Prostate gland (tissue), 2 donors: Measurements from ENCODE around the gene TMEM131. TPM values are rescaled to one million over a fixed set of nuclear protein-coding genes. Genes with fewer than 3 reads are reported as not detected.

Source experiments
- DNase-seq: peaks from one replicate; pipeline ENCODE4 v3.0.0-alpha.2; 2019; ENCODE audit warnings: low spot score
- H3K27ac ChIP-seq, 2 donors: fragments of 200-600 bp; sonication (generic); 2 replicates each; pipeline ENCODE4 v1.5.1; 2017 to 2019
- H3K27me3 ChIP-seq: fragments of 200-600 bp; sonication (generic); replicated peaks from 2 replicates; pipeline ENCODE4 v1.5.1; 2019; ENCODE audit not compliant: insufficient read depth
- H3K36me3 ChIP-seq, 2 donors: fragments of 200-600 bp; sonication (generic); 1 replicate in 1 of 2; 2 replicates in 1 of 2; pipeline versions ENCODE4 v1.5.1 to v1.8.1; 2017 to 2019
- H3K4me1 ChIP-seq: fragments of 200-600 bp; sonication (generic); replicated peaks from 2 replicates; pipeline ENCODE4 v1.5.1; 2019
- H3K4me3 ChIP-seq, 2 donors: fragments of 200-600 bp; sonication (generic); 2 replicates each; pipeline ENCODE4 v1.5.1; 2017 to 2019
- H3K9me3 ChIP-seq: fragments of 200-600 bp; sonication (generic); 2 replicates; pipeline ENCODE4 v1.5.1; 2017
- CTCF ChIP-seq, 4 experiments: fragments of 200-600 bp in 2 of 4; fragments of 450-650 bp in 2 of 4; sonication (generic) in 2 of 4; IDR thresholded peaks; 1 replicate in 3 of 4; 2 replicates in 1 of 4; pipeline ENCODE4 v1.5.1; 2016 to 2019; ENCODE audit warnings: antibody characterized with exemption in 4 of 4, mild to moderate bottlenecking in 2 of 4, moderate library complexity in 2 of 4
- POLR2A ChIP-seq: fragments of 450-650 bp; IDR thresholded peaks from one replicate; pipeline ENCODE4 v1.6.1; 2016; ENCODE audit warnings: antibody characterized with exemption, mild to moderate bottlenecking
- POLR2AphosphoS5 ChIP-seq: sonication (generic); formaldehyde crosslinking; IDR thresholded peaks from one replicate; pipeline ENCODE4 v1.6.1; 2017; ENCODE audit warnings: antibody characterized with exemption
- WGBS: methylation state at CpG from one replicate; pipeline ENCODE4 v1.1.5; 2018; 5-methylcytosine and 5-hydroxymethylcytosine counted together
- intact Hi-C: fragments of 100-400 bp; cut with DNase I; formaldehyde crosslinking; loops from one replicate; pipeline ENCODE4 v1.14.2; 2022
- total RNA-seq, 2 donors: library from RNA; depleted of rRNA; stranded (reverse); fragments of >200 nt; gene quantifications; one replicate each; pipeline ENCODE4 v1.1.0, GENCODE V29; 2016

Gene TMEM131
- total RNA-seq, 2 donors from 2014 or later = 40.6 to 42.0 TPM

GRCh38 chr2:97718051-97718882 lies 277.5 kb downstream of the TMEM131 start:
- Histone ChIP-seq H3K27me3 (no peaks in the 10 kb centered on the region), H3K4me1 (no peaks in the 10 kb centered on the region), H3K36me3 (no peaks in the 10 kb centered on the region), H3K4me3 (no peak overlapping the region), H3K27ac (no peak overlapping the region), H3K9me3 (no peaks in the 10 kb centered on the region)
- intact Hi-C loops = no loop called here
- WGBS = 81% methylated on average over 20 of the region's 21 CpGs
- no peak for DNase-seq
- TF ChIP-seq CTCF (IDR thresholded peaks at IDR 0.05) (no peak), POLR2A (no peak), POLR2AphosphoS5 (no peak)

GRCh38 chr2:97717613-97717995 lies 278.1 kb downstream of the TMEM131 start:
- intact Hi-C loops = no loop called here
- H3K27me3 ChIP-seq = no peaks in the 10 kb centered on the region
- H3K9me3 ChIP-seq = no peaks in the 10 kb centered on the region
- no peaks in the 10 kb centered on the region for H3K36me3 ChIP-seq
- H3K4me1 ChIP-seq = no peaks in the 10 kb centered on the region
- no peak overlapping the region for H3K4me3 ChIP-seq
- TF ChIP-seq CTCF (IDR thresholded peaks at IDR 0.05) (no peak), POLR2AphosphoS5 (no peak), POLR2A (no peak)
- DNase-seq = no peak
- H3K27ac ChIP-seq = no peak overlapping the region
- WGBS = 52% methylated on average over 3 of the region's 3 CpGs

GRCh38 chr2:97716695-97717612 lies 278.8 kb downstream of the TMEM131 start:
- WGBS = 86% methylated on average over 20 of the region's 21 CpGs
- no peaks in the 10 kb centered on the region for H3K27me3 ChIP-seq
- H3K4me1 ChIP-seq = no peaks in the 10 kb centered on the region
- H3K4me3 ChIP-seq = no peak overlapping the region
- no peaks in the 10 kb centered on the region for H3K9me3 ChIP-seq
- intact Hi-C loops = no loop called here
- no peak for DNase-seq
- no peak for TF ChIP-seq CTCF (IDR thresholded peaks at IDR 0.05)
- TF ChIP-seq POLR2A = no peak
- no peak for TF ChIP-seq POLR2AphosphoS5
- no peak overlapping the region for H3K27ac ChIP-seq
- no peaks in the 10 kb centered on the region for H3K36me3 ChIP-seq

GRCh38 chr2:97715951-97716694 lies 279.6 kb downstream of the TMEM131 start:
- H3K4me1 ChIP-seq = no peaks in the 10 kb centered on the region
- H3K27ac ChIP-seq = no peak overlapping the region
- intact Hi-C loops = no loop called here
- 76% methylated on average over 9 of the region's 9 CpGs for WGBS
- DNase-seq = no peak
- no peaks in the 10 kb centered on the region for H3K36me3 ChIP-seq
- no peaks in the 10 kb centered on the region for H3K9me3 ChIP-seq
- no peaks in the 10 kb centered on the region for H3K27me3 ChIP-seq
- TF ChIP-seq POLR2AphosphoS5 = no peak
- no peak for TF ChIP-seq POLR2A
- TF ChIP-seq CTCF (IDR thresholded peaks at IDR 0.05) = no peak
- H3K4me3 ChIP-seq = no peak overlapping the region
